GM12891 (cell line): ENCODE results near the gene ZNF74.
"Not testable (repeated sequence)": the region's sequence is repeated elsewhere in the genome, so short reads cannot be mapped to it uniquely, and the experiment has no call there.

ENCODE experiments used
- POLR2A ChIP-seq: IDR thresholded peaks from 2 replicates; pipeline ENCODE4 v1.6.1; 2011; ENCODE audit warnings: low read depth, low read length, control low read depth
- POLR2AphosphoS5 ChIP-seq: IDR thresholded peaks from 2 replicates; pipeline ENCODE4 v1.6.1; 2011; ENCODE audit warnings: low read depth, low read length, control low read depth
- TAF1 ChIP-seq: IDR thresholded peaks from 2 replicates; pipeline ENCODE4 v1.6.1; 2011; ENCODE audit warnings: low read depth, low read length, control low read depth

- TF ChIP-seq TAF1, POLR2AphosphoS5, POLR2A: not testable (repeated sequence)
These were observed 29.4 kb upstream of the ZNF74 start for GRCh38 chr22:20364335-20365260.
